ENCODE data around the gene GALNT16. TPM values are rescaled to one million over a fixed set of nuclear protein-coding genes. Genes with fewer than 3 reads are reported as not detected.
A peak's percentile ranks its signal among the peaks of the same experiment; 100 is the strongest.
"Not testable (repeated sequence)": the region's sequence is repeated elsewhere in the genome, so short reads cannot be mapped to it uniquely, and the experiment has no call there.

Gene GALNT16
- total RNA-seq, 1 donor from 2014 or later = 14.9 TPM

- DNase-seq (ENCODE audit: low spot score) = no peak
Measured at GRCh38 chr14:69259168-69259526, 811 bp upstream of the GALNT16 start.

- no peak for DNase-seq (ENCODE audit: low spot score)
Measured at GRCh38 chr14:69260190-69260860, 367 bp downstream of the GALNT16 start.

GRCh38 chr14:69260861-69261564 lies 1.1 kb downstream of the GALNT16 start:
- DNase-seq (ENCODE audit: low spot score) = no peak

DNA sequence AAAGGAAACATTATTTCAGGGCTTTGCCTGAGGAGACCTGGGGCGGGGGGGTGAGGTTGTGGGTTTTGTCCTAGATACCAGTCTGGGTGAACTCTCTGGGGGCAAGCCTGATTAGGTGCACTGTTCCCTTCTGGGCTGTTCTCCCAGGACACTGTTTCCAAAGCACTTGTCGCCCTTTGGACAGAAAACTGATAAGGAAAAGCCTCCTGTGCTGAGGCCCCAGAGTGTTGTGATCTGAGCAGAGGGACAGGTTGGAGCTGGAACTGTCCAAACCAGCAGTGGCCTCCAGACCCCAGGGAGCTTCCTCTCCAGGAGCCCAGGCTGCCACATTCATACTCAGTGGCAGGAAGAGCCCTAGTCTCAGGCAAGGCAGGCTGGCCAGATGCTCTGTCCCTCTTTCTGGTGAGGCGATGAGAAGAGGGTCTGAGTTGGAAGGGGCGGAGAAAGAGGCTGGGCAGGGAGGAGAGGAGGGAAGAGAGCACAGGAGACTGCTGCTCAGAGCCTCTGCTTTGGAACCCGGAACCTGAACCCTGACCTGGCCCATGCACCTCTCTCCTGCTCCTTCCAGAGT lies 1.9 kb downstream of the GALNT16 start:
- DNase-seq (ENCODE audit: low spot score) = no peak

DNA sequence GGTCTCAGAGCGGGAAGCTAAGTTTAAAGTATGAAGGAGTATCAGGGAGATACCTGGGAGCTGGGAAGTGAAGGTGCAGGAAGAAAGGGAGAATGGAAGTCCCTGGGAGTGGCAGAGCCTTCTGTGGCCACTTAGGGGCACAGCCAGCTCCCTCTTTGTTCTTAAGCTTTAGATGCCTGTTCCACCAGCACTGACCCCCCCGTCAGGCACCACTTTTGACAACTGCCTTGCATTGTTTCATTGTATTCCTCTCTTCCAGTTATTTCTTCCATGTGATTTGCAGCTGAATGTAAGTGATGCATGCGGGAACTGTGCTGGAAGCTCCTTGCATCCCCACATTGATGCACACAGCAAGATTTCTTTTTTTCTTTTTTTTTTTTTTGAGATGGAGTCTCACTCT lies 2.6 kb downstream of the GALNT16 start:
- DNase-seq (ENCODE audit: low spot score) = no peak

DNA sequence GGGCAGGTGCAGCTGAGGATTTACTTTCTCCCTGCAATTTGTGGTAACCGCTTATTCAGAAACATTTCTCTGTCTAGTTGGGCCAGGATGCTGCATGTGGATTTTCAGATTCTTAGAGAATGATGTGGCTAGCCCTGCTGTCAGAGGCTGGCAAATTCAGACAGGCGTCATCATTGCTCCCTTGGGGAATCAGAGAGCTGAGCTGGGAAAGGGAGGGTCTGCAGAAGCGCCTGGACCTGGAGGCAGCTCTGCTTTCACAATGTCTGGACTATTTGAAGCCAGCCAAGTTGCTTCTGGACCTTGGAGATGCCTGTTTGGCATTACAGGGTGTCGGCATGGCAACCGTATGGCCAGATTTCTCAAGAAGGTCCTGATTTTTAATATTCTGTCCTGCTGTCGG lies 3.4 kb downstream of the GALNT16 start:
- DNase-seq (ENCODE audit: low spot score) = no peak

DNA sequence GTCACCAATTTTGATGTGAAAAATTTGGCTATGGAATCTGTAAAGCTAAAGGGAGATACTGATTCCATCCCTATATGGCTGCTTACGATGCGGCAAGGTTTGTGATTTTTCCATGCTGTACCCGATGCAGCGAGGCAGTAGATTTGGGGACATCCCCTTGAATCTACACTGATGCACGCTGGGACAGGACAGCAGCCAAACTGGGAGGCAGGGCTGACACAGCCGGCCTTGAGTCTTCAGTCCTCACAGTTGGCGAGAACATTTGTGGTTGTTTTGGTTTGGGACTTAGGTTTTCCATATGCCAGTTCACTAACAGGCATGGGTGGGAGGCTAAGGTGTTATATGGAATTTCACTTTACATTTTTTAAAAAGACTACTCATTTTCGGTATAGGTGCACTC lies 3.8 kb downstream of the GALNT16 start:
- DNase-seq (ENCODE audit: low spot score) = no peak

DNA sequence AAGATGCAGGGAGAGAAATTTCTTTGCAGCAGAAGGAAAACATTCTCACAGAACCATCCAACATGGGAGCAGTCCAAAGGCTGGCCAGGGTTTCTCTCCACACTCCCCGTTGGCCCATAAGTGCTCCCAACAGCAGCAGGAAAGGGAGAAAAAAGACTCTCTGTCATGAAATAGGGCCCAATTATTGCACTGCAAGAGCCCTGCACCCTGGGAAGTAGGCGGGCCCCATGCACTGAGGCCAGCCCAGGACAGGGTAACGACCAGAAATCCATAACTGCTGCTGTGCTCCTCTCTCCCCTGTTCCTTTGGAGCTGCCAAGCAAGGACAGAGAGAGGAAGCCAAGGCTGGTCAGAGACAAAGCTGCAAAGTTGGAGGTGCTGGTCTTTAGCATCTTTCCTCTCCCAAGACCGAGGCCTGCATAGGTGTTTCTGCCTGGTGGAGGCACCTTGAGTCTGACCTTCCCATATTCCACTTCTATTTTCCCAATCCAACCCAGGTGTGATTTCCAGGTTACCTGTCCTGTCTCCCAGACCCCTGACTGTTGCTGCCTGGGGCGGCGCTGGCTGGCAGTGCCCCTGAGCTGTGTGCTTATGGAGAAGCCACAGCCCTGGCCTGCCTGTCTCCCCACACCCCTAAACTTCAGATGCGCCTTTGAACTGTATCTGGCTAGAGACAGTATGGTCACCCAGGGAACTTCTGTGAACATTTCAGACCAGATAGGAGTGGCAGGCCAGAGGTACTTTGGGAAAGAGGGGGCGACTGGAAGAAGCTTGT lies 6.8 kb downstream of the GALNT16 start:
- DNase-seq (ENCODE audit: low spot score) = peak; percentile 64

- peak; percentile 60 for DNase-seq (ENCODE audit: low spot score)
Measured at GRCh38 chr14:69267492-69267891, 7.5 kb downstream of the GALNT16 start.

DNA sequence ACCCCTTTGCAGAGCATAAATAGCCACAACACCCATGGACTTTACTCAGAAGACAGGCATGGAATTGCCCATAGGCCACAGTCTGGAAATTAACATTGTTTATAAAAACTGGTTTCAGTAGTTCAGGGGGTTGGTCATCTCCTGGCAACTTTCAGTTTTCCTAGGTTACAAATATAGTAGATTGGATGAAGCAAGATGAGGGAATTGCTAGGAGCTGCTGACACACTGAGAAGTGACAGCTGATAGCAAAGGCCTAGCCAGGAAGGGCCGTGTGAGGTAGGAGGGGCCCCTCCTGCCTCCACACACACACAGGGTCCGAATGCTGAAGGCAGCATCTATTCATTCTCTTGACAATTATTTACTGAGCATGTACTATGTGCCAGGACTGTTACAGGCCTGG lies 8.3 kb downstream of the GALNT16 start:
- DNase-seq (ENCODE audit: low spot score) = no peak

- DNase-seq (ENCODE audit: low spot score) = peak; percentile 16
Measured at GRCh38 chr14:69268763-69269162, 8.8 kb downstream of the GALNT16 start.

DNA sequence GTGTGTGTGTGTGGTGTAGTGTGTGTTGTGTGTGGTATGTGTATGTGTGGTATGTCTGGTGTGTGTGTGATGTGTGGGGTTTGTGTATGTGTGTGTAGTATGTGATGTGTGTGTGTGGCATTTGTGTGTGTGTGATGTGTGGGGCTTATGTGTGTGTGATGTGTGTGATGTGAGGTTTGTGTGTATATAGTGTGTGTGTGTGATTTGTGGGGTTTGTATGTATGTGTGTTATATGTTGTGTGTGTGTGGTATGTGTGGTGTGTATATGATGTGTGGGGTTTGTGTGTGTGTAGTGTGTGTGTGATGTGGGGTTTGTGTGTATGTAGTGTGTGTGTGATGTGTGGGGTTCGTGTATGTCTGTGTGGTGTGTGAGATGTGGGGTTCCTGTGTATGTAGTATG lies 9.4 kb downstream of the GALNT16 start:
- DNase-seq (ENCODE audit: low spot score) = peak; percentile 2

GRCh38 chr14:69270097-69270496 lies 10.1 kb downstream of the GALNT16 start:
- no peak for DNase-seq (ENCODE audit: low spot score)

GRCh38 chr14:69270795-69271708 lies 11.1 kb downstream of the GALNT16 start:
- no peak for DNase-seq (ENCODE audit: low spot score)

- no peak for DNase-seq (ENCODE audit: low spot score)
Measured at GRCh38 chr14:69274321-69274720, 14.4 kb downstream of the GALNT16 start.

- DNase-seq (ENCODE audit: low spot score) = no peak
Measured at GRCh38 chr14:69275331-69275730, 15.4 kb downstream of the GALNT16 start.

DNA sequence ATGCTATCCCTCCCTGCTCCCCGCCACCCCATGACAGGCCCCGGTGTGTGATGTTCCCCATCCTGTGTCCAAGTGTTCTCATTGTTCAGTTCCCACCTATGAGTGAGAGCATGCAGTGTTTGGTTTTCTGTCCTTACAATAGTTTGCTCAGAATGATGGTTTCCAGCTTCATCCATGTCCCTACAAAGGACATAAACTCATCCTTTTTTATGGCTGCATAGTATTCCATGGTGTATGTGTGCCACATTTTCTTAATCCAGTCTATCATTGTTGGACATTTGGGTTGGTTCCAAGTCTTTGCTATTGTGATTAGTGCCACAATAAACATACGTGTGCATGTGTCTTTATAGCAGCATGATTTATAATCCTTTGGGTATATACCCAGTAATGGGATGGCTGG lies 17.4 kb downstream of the GALNT16 start:
- DNase-seq (ENCODE audit: low spot score) = not testable (repeated sequence)

DNA sequence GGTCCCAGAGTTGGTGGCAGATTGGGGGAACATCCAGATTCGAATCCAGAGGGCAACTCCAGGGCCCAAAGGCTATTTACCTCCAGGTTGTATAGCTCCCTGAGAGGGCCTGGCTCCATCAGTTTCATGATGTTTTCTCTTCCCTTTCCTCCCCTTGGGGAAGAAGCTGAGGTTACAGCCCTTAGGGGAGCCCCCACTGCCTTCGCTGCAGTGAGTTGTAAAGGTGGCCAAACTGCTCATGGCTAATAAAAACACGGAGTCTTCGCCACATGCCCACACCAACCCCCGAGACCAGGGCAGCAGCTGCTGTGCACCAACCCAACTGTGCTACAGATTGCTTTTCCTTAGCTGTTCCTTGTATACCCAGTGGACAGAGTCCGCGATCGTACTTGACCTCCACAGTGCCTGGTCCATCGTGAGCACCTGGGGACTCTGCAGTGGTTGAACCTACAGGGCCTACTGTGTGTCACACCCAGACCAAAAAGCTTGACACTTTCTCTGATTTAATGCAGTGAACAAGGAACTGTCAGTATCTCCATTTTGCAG lies 20.9 kb downstream of the GALNT16 start:
- peak; percentile 47 for DNase-seq (ENCODE audit: low spot score)

DNA sequence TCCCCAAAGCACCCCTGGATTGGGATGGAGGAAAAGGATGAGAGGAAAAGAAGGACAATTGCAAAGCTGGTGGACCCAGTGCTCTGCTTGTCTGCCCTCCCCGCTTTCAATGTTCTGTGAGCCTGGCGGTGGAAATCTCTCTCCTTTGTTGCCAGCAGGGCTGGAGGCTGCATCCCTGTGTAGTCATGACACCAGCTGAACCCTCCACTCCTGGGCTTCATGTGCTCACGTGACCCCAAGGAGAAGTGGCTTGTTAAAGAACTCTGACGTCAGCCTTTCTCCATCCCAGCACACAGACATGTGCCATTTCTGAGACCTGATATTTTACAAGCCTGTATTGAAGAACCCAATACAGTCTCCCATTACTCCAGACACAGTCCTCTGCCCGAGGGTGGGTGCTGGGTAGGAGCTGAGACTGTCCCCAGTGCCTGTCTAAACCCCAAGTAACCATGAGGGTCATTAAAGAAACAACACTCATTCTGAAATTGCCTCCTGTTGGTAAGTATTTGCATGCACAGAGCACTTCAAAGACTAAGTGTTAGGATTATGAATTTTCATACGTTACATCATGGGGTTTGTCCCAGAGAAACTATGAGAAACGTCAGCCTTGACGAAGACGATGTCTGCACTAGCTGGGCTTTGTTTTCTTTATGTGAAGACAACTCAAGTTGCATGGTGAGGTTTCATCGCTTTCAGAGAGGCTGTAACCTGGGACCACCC lies 21.7 kb downstream of the GALNT16 start:
- peak; percentile 45 for DNase-seq (ENCODE audit: low spot score)

DNA sequence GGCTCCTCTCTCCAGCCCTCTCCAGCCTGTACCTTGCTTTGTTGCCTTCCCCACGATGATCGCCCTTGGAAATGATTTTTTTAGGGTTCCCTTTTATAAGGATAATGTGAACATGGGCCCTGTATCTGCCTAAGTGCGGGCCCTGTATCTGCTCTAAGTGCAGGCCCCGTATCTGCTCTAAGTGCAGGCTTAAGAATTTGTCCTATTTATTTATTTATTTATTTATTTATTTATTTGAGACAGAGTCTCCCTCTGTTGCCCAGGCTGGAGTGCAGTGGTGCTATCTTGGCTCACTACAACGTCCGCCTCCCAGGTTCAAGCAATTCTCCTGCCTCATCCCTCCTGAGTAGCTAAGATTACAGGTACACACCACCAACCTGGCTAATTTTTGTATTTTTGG lies 22.5 kb downstream of the GALNT16 start:
- DNase-seq (ENCODE audit: low spot score) = peak; percentile 12
